Measurements from ENCODE around the gene KCNG2. TPM values are rescaled to one million over a fixed set of nuclear protein-coding genes. Genes with fewer than 3 reads are reported as not detected.
A peak's percentile ranks its signal among the peaks of the same experiment; 100 is the strongest.

Gene KCNG2
- total and polyA plus RNA-seq, 4 donors = 0.03 to 0.23 (median 0.08) TPM; not detected in 1

DNA sequence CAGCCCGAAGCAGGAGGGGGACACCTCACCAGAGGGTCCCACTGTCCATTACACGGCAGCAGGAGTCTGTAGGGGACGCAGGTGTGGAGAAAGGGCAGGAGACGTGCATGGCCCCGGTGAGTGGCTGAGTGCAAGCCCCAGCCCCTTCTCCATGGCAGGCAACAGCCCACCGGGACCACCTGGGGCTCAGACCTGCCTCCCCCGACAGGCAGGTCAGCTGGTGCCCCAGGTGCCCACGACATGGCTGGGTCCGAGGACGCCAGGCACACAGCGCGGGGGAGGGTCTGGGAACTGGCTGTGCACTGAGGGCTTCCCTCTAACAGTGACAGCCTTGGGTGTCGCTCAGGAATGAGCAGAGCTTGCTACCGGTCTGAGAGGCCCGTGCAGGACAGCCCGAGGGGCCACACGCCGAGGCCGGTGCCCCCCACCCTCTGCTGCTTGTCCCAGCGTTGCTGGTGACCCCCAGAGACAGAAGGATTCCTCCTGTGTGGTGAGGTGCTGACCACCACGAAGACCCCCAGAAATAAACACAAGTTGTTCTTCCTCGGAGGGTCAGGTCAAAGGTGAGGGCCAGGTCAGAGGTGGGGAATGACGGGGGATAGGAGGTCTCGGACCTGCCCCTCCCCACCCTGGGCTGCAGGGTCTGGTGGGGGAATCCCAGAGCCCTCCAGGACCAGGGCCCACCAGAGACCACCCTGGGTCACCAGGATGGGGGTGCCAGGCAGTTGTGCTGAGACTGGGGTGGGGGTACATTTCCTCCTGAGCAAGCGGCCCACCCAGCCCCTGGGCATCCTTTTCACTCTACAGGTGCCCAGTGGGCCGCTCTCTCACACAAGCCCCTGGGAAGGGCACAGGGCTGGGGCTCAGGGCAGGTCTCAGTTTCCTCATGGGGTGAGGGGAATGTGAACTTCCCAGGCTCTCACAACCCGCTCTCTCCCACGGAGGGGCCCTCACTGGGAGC, 103.2 kb downstream of the KCNG2 start:
- H3K27ac ChIP-seq (ENCODE audit: low read depth in 1 of 2, low read length in 2 of 2) = no peak overlapping the region
- peaks cover 7 to 15% (median 9%) of the 10 kb centered on the region in 4 donors for H3K36me3 ChIP-seq (ENCODE audit: control insufficient read depth in 4 of 4, insufficient read depth in 3 of 4, low read depth in 1 of 4, low read length in 3 of 4)
- H3K4me3 ChIP-seq (ENCODE audit: low read depth in 1 of 3, low read length in 3 of 3) = no peak overlapping the region
- no peaks in the 10 kb centered on the region for H3K27me3 ChIP-seq (ENCODE audit: control insufficient read depth in 4 of 4, insufficient read depth in 4 of 4, low read length in 3 of 4)
- H3K4me1 ChIP-seq (ENCODE audit: control insufficient read depth in 4 of 4, insufficient read depth in 4 of 4, low read length in 3 of 4) = peaks cover 0 to 3% (median 0%) of the 10 kb centered on the region in 4 donors
- H3K9ac ChIP-seq (ENCODE audit: low read depth in 1 of 2, low read length in 2 of 2) = no peak overlapping the region
- peaks cover 3 to 22% (median 16%) of the 10 kb centered on the region in 4 donors for H3K9me3 ChIP-seq (ENCODE audit: control insufficient read depth in 4 of 4, low read length in 3 of 4)
- WGBS = 92% methylated on average over 28 of the region's 28 CpGs
- TF ChIP-seq TAF1 (conservative IDR thresholded peaks at IDR 0.05) = no peak
- peak; percentile 81 for TF ChIP-seq NR2F2 (IDR thresholded peaks at IDR 0.05)
- no peak for TF ChIP-seq FOXA1 (IDR thresholded peaks at IDR 0.05)
- no peak for TF ChIP-seq YY1 (IDR thresholded peaks at IDR 0.05)
- DNase-seq (ENCODE audit: low spot score) = peak; percentile 34

DNA sequence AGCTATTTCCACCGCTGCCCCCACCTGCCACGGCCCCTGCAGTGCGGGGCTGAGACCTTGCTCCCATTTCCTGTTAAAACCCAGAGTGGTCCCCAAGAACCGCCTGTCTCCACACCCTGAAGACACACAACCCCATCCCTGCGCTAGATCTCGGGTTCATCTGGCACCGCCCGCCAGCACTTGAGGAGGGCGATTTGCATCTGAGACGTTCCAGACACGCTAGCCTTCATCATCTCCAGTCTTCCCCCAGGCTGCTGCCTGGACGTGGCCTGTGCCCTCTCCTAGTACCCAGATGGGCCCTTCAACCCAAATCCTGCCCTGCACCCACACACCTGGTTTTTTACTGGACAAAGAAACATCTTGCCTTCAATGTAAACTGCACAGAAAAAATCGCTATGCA, 103.9 kb downstream of the KCNG2 start:
- peaks cover 0 to 19% (median 14%) of the 10 kb centered on the region in 4 donors for H3K9me3 ChIP-seq (ENCODE audit: control insufficient read depth in 4 of 4, low read length in 3 of 4)
- H3K4me3 ChIP-seq (ENCODE audit: low read depth in 1 of 3, low read length in 3 of 3) = no peak overlapping the region
- DNase-seq (ENCODE audit: low spot score) = no peak
- H3K9ac ChIP-seq (ENCODE audit: low read depth in 1 of 2, low read length in 2 of 2) = no peak overlapping the region
- no peak for TF ChIP-seq RAD21 (IDR thresholded peaks at IDR 0.05)
- TF ChIP-seq SP1 (IDR thresholded peaks at IDR 0.05) = no peak
- TF ChIP-seq YY1 (IDR thresholded peaks at IDR 0.05) = no peak
- no peak for TF ChIP-seq GABPA (IDR thresholded peaks at IDR 0.05 in 1 of 2, conservative IDR thresholded peaks at IDR 0.05 in 1 of 2)
- TF ChIP-seq, protein P1, sequence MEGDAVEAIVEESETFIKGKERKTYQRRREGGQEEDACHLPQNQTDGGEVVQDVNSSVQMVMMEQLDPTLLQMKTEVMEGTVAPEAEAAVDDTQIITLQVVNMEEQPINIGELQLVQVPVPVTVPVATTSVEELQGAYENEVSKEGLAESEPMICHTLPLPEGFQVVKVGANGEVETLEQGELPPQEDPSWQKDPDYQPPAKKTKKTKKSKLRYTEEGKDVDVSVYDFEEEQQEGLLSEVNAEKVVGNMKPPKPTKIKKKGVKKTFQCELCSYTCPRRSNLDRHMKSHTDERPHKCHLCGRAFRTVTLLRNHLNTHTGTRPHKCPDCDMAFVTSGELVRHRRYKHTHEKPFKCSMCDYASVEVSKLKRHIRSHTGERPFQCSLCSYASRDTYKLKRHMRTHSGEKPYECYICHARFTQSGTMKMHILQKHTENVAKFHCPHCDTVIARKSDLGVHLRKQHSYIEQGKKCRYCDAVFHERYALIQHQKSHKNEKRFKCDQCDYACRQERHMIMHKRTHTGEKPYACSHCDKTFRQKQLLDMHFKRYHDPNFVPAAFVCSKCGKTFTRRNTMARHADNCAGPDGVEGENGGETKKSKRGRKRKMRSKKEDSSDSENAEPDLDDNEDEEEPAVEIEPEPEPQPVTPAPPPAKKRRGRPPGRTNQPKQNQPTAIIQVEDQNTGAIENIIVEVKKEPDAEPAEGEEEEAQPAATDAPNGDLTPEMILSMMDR (IDR thresholded peaks at IDR 0.05; ENCODE audit: low read depth, low read length, missing input control) = no peak
- no peak for TF ChIP-seq HNF4G (IDR thresholded peaks at IDR 0.05)
- TF ChIP-seq FOXA2 (IDR thresholded peaks at IDR 0.05) = no peak
- TF ChIP-seq JUND (IDR thresholded peaks at IDR 0.05) = no peak
- no peak for TF ChIP-seq NR2F2 (IDR thresholded peaks at IDR 0.05)
- TF ChIP-seq, protein P2, sequence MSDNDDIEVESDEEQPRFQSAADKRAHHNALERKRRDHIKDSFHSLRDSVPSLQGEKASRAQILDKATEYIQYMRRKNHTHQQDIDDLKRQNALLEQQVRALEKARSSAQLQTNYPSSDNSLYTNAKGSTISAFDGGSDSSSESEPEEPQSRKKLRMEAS (IDR thresholded peaks at IDR 0.05) = no peak
- H3K27ac ChIP-seq (ENCODE audit: low read depth in 1 of 2, low read length in 2 of 2) = no peak overlapping the region
- H3K36me3 ChIP-seq (ENCODE audit: control insufficient read depth in 4 of 4, insufficient read depth in 3 of 4, low read depth in 1 of 4, low read length in 3 of 4) = peaks cover 7 to 15% (median 11%) of the 10 kb centered on the region in 4 donors
- H3K4me1 ChIP-seq (ENCODE audit: control insufficient read depth in 4 of 4, insufficient read depth in 4 of 4, low read length in 3 of 4) = peaks cover 0 to 4% (median 0%) of the 10 kb centered on the region in 4 donors
- H3K27me3 ChIP-seq (ENCODE audit: control insufficient read depth in 4 of 4, insufficient read depth in 4 of 4, low read length in 3 of 4) = no peaks in the 10 kb centered on the region
- 95% methylated on average over 13 of the region's 13 CpGs for WGBS

DNA sequence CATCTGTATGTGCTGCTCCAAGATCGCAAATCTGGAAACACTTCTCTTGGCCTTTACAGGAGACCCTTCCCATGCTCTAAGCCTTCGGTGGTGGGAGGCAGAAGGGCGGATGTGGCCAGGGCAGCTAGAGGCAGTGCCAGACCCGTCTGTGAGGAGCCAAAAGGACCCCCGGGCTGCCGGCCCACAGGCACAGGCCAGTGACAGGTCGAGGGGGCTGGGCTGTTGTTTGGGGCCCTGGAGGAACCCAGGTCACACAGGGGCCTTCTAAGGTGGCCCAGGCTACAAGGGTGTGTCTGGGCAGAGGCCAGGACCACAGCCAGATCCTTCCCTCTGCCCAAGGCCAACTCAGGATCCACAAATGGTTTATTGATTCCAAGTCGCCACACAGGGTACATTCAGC, 104.3 kb downstream of the KCNG2 start:
- Histone ChIP-seq H3K27ac (ENCODE audit: low read depth in 1 of 2, low read length in 2 of 2) (no peak overlapping the region), H3K9me3 (ENCODE audit: control insufficient read depth in 4 of 4, low read length in 3 of 4) (peaks cover 0 to 15% (median 11%) of the 10 kb centered on the region in 4 donors), H3K9ac (ENCODE audit: low read depth in 1 of 2, low read length in 2 of 2) (no peak overlapping the region), H3K4me3 (ENCODE audit: low read depth in 1 of 3, low read length in 3 of 3) (no peak overlapping the region), H3K27me3 (ENCODE audit: control insufficient read depth in 4 of 4, insufficient read depth in 4 of 4, low read length in 3 of 4) (no peaks in the 10 kb centered on the region), H3K36me3 (ENCODE audit: control insufficient read depth in 4 of 4, insufficient read depth in 3 of 4, low read depth in 1 of 4, low read length in 3 of 4) (peaks cover 7 to 15% (median 12%) of the 10 kb centered on the region in 4 donors), H3K4me1 (ENCODE audit: control insufficient read depth in 4 of 4, insufficient read depth in 4 of 4, low read length in 3 of 4) (peaks cover 0 to 4% (median 0%) of the 10 kb centered on the region in 4 donors)
- WGBS = 95% methylated on average over 8 of the region's 8 CpGs
- no peak for DNase-seq (ENCODE audit: low spot score)
- TF ChIP-seq YY1 (IDR thresholded peaks at IDR 0.05) (no peak), GABPA (IDR thresholded peaks at IDR 0.05 in 1 of 2, conservative IDR thresholded peaks at IDR 0.05 in 1 of 2) (no peak), FOXA1 (IDR thresholded peaks at IDR 0.05) (no peak), NR2F2 (IDR thresholded peaks at IDR 0.05) (no peak), JUND (IDR thresholded peaks at IDR 0.05) (no peak), RXRA (IDR thresholded peaks at IDR 0.05) (no peak), TAF1 (conservative IDR thresholded peaks at IDR 0.05) (no peak), SP1 (IDR thresholded peaks at IDR 0.05) (no peak)
- TF ChIP-seq, protein P3, sequence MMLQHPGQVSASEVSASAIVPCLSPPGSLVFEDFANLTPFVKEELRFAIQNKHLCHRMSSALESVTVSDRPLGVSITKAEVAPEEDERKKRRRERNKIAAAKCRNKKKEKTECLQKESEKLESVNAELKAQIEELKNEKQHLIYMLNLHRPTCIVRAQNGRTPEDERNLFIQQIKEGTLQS (IDR thresholded peaks at IDR 0.05) = no peak
- TF ChIP-seq, protein P1 (IDR thresholded peaks at IDR 0.05; ENCODE audit: low read depth, low read length, missing input control) = no peak
- TF ChIP-seq, protein P2 (IDR thresholded peaks at IDR 0.05) = no peak
- TF ChIP-seq, protein P4, sequence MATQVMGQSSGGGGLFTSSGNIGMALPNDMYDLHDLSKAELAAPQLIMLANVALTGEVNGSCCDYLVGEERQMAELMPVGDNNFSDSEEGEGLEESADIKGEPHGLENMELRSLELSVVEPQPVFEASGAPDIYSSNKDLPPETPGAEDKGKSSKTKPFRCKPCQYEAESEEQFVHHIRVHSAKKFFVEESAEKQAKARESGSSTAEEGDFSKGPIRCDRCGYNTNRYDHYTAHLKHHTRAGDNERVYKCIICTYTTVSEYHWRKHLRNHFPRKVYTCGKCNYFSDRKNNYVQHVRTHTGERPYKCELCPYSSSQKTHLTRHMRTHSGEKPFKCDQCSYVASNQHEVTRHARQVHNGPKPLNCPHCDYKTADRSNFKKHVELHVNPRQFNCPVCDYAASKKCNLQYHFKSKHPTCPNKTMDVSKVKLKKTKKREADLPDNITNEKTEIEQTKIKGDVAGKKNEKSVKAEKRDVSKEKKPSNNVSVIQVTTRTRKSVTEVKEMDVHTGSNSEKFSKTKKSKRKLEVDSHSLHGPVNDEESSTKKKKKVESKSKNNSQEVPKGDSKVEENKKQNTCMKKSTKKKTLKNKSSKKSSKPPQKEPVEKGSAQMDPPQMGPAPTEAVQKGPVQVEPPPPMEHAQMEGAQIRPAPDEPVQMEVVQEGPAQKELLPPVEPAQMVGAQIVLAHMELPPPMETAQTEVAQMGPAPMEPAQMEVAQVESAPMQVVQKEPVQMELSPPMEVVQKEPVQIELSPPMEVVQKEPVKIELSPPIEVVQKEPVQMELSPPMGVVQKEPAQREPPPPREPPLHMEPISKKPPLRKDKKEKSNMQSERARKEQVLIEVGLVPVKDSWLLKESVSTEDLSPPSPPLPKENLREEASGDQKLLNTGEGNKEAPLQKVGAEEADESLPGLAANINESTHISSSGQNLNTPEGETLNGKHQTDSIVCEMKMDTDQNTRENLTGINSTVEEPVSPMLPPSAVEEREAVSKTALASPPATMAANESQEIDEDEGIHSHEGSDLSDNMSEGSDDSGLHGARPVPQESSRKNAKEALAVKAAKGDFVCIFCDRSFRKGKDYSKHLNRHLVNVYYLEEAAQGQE (IDR thresholded peaks at IDR 0.05) = no peak

Data from liver (tissue), 9 donors.